GM19193 (cell line): ENCODE results near the gene GFRA4.

Experiments
- POLR2A ChIP-seq: IDR thresholded peaks from 4 replicates; pipeline ENCODE4 v1.6.1; 2011; ENCODE audit not compliant: insufficient read depth, insufficient read length; ENCODE audit errors: extremely low read depth

Gene GFRA4

GRCh38 chr20:3685341-3685740, 22.1 kb upstream of the GFRA4 start:
- TF ChIP-seq POLR2A: no peak

- no peak for TF ChIP-seq POLR2A
These were observed 19.0 kb upstream of the GFRA4 start, which contains the start of gene ADAM33 for GRCh38 chr20:3681931-3682781. Gene ADAM33, minus strand, starts transcription at chr20:3682010. Its CDS starts 6 bp downstream, at chr20:3682004.

- no peak for TF ChIP-seq POLR2A
These were observed 18.2 kb upstream of the GFRA4 start for GRCh38 chr20:3681352-3681930.

- TF ChIP-seq POLR2A: no peak
These were observed 17.6 kb upstream of the GFRA4 start for GRCh38 chr20:3680701-3681351.

- TF ChIP-seq POLR2A: no peak
These were observed 16.8 kb upstream of the GFRA4 start for GRCh38 chr20:3679749-3680700.

- TF ChIP-seq POLR2A: no peak
These were observed 15.9 kb upstream of the GFRA4 start for GRCh38 chr20:3678856-3679720.

- TF ChIP-seq POLR2A: no peak
These were observed 15.0 kb upstream of the GFRA4 start for GRCh38 chr20:3678198-3678597.

GRCh38 chr20:3677733-3678132, 14.5 kb upstream of the GFRA4 start:
- TF ChIP-seq POLR2A: no peak

- no peak for TF ChIP-seq POLR2A
These were observed 12.0 kb upstream of the GFRA4 start for GRCh38 chr20:3674995-3675900.

- TF ChIP-seq POLR2A: no peak
These were observed 11.2 kb upstream of the GFRA4 start for GRCh38 chr20:3674447-3674846.

- TF ChIP-seq POLR2A: no peak
These were observed 10.2 kb upstream of the GFRA4 start for GRCh38 chr20:3673221-3674070.
